Hematopoietic multipotent progenitor cell treated with erythropoietin and hydrocortisone succinate and interleukin-3 and kit ligand, for 6 days (in vitro differentiated cells): ENCODE measurements around the gene C6orf132.
A peak's percentile ranks its signal among the peaks of the same experiment; 100 is the strongest.

Experiments used
- DNase-seq: peaks from one replicate; pipeline ENCODE4 v3.0.0-alpha.2; 2015

C6orf132 gene

GRCh38 chr6:42104095-42104803 lies 38.2 kb downstream of the C6orf132 start:
- DNase-seq: peak; percentile 88

- DNase-seq: no peak
Observed at GRCh38 chr6:42103753-42104094, 38.7 kb downstream of the C6orf132 start.

- DNase-seq: no peak
Observed at GRCh38 chr6:42103216-42103615, 39.2 kb downstream of the C6orf132 start.

GRCh38 chr6:42101186-42101657 lies 41.2 kb downstream of the C6orf132 start:
- peak; percentile 40 for DNase-seq

- no peak for DNase-seq
Observed at GRCh38 chr6:42100029-42100901, 42.2 kb downstream of the C6orf132 start.

GRCh38 chr6:42099340-42100028 lies 42.9 kb downstream of the C6orf132 start:
- peak; percentile 28 for DNase-seq

- no peak for DNase-seq
Observed at GRCh38 chr6:42095776-42096541, 46.5 kb downstream of the C6orf132 start.

- no peak for DNase-seq
Observed at GRCh38 chr6:42095094-42095493, 47.3 kb downstream of the C6orf132 start.

GRCh38 chr6:42093582-42094329 lies 48.7 kb downstream of the C6orf132 start:
- DNase-seq: peak; percentile 36

GRCh38 chr6:42091718-42092023 lies 50.7 kb downstream of the C6orf132 start:
- DNase-seq: no peak

- DNase-seq: no peak
Observed at GRCh38 chr6:42090819-42091717, 51.4 kb downstream of the C6orf132 start.

- DNase-seq: no peak
Observed at GRCh38 chr6:42088101-42088591, 54.3 kb downstream of the C6orf132 start.

GRCh38 chr6:42086046-42087035 lies 56.1 kb downstream of the C6orf132 start:
- no peak for DNase-seq

GRCh38 chr6:42084889-42085288 lies 57.5 kb downstream of the C6orf132 start:
- no peak for DNase-seq

- no peak for DNase-seq
Observed at GRCh38 chr6:42083530-42083929, 58.9 kb downstream of the C6orf132 start.

- no peak for DNase-seq
Observed at GRCh38 chr6:42079941-42080464, 62.4 kb downstream of the C6orf132 start.

- no peak for DNase-seq
Observed at GRCh38 chr6:42078386-42078785, 64.0 kb downstream of the C6orf132 start.

GRCh38 chr6:42075159-42075838 lies 67.1 kb downstream of the C6orf132 start:
- peak; percentile 80 for DNase-seq

GRCh38 chr6:42073287-42073686 lies 69.1 kb downstream of the C6orf132 start:
- no peak for DNase-seq
